Muscle of leg (tissue), 11 donors: Measurements from ENCODE around the gene PLCL1. TPM values are rescaled to one million over a fixed set of nuclear protein-coding genes. Genes with fewer than 3 reads are reported as not detected.

Source experiments
- DNase-seq: peaks from one replicate; pipeline ENCODE4 v3.0.0; 2013
- H3K27ac ChIP-seq: one replicate; pipeline ENCODE4 v1.5.1; 2013; ENCODE audit warnings: mild to moderate bottlenecking, low read length, control low read depth
- H3K27me3 ChIP-seq: one replicate; pipeline ENCODE4 v1.6.1; 2013; ENCODE audit warnings: low read length; ENCODE audit not compliant: control insufficient read depth, insufficient read depth
- H3K36me3 ChIP-seq: one replicate; pipeline ENCODE4 v1.6.1; 2013; ENCODE audit warnings: low read length; ENCODE audit not compliant: control insufficient read depth, insufficient read depth
- H3K4me1 ChIP-seq: one replicate; pipeline ENCODE4 v1.6.1; 2013; ENCODE audit warnings: low read length; ENCODE audit not compliant: control insufficient read depth, insufficient read depth
- H3K4me3 ChIP-seq: one replicate; pipeline ENCODE4 v1.5.1; 2013; ENCODE audit warnings: low read length, control low read depth
- H3K9me3 ChIP-seq: replicated peaks from 2 replicates; pipeline ENCODE4 v1.6.1; 2013; ENCODE audit warnings: low read depth, low read length; ENCODE audit not compliant: control insufficient read depth
- WGBS: methylation state at CpG from one replicate; pipeline ENCODE4 v1.1.5; 2013; ENCODE audit warnings: missing lambda C conversion rate; ENCODE audit not compliant: insufficient coverage; 5-methylcytosine and 5-hydroxymethylcytosine counted together
- polyA plus RNA-seq, 8 donors: library from polyadenylated mRNA; unstranded; fragments of 120-200 nt; gene quantifications; one replicate each; pipeline versions ENCODE4 v1.2.1 to v1.2.3, GENCODE V29; 2013; ENCODE audit warnings: inconsistent platforms in 1 of 8, low replicate concordance in 1 of 8; ENCODE audit not compliant: insufficient read length in 8 of 8, insufficient read depth in 1 of 8
- total RNA-seq: library from RNA; stranded (reverse); fragments of 120-200 nt; gene quantifications from one replicate; pipeline ENCODE4 v1.2.4, GENCODE V29; 2013

PLCL1 gene
- total and polyA plus RNA-seq, 9 donors, result 9.5 to 17.7 (median 12.7) TPM

DNA sequence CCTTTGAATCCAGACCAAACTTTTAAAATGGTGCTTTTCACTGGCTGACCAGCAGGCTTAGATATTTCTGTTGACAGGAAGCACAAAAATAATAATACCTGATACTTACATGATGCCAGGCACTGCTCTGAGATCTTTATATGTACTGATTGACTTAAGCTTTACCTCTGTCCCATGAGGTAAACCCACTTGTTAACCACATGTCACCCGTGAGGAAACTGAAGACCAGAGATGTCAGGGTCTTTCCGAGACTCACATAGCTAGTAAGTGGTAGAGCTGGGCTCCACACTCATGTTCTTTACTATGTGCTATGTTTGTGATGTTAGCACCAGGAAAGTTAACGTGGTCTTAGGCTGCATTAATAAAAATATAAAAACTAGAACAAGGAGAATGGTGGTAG is 297.7 kb downstream of the PLCL1 start:
- Histone ChIP-seq H3K27ac (no peak overlapping the region), H3K36me3 (no peaks in the 10 kb centered on the region), H3K9me3 (no peaks in the 10 kb centered on the region), H3K4me3 (no peak overlapping the region), H3K27me3 (no peaks in the 10 kb centered on the region), H3K4me1 (no peaks in the 10 kb centered on the region)
- no peak for DNase-seq
- WGBS, result no CpG with 5 or more reads among the region's 3 CpGs

- H3K27ac ChIP-seq, result no peak overlapping the region
- H3K9me3 ChIP-seq, result no peaks in the 10 kb centered on the region
- no peak overlapping the region for H3K4me3 ChIP-seq
- WGBS, result no CpG with 5 or more reads among the region's 2 CpGs
- no peaks in the 10 kb centered on the region for H3K27me3 ChIP-seq
- DNase-seq, result no peak
- no peaks in the 10 kb centered on the region for H3K4me1 ChIP-seq
- H3K36me3 ChIP-seq, result no peaks in the 10 kb centered on the region
Observed at GRCh38 chr2:198102856-198103255, 298.5 kb downstream of the PLCL1 start.

DNA sequence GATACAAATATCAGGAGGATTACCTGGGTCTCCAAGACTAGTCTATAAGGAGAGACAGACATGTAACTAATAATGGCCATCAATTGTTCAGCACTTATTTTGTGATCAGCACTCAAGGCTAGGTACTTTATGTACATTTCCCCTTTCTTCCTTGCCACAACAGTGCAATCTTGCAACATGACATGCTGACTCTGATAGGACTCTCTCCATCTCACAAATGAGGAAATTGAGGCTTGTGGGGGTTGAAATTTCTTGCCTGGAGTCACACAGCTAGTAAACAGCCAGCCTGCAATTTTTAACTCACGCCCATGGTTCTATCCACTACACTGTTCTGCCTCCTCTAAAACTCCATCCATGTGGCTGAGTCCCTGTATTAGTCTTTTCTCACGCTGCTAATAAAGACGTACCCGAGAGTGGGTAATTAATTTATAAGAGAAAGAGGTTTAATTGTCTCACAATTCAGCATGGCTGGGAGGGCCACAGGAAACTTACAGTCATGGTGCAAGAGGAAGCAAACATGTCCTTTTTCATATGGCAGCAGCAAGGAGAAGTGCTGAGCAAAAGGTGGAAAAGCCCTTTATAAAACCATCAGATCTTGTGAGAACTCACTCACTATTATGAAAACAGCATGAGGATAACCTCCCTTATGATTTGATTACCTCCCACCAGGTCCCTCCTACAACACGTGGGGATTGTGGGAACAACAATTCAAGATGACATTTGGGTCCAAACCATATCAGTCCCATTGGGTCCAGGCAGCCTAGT is 302.4 kb downstream of the PLCL1 start:
- Histone ChIP-seq H3K4me3 (no peak overlapping the region), H3K36me3 (no peaks in the 10 kb centered on the region), H3K27me3 (no peaks in the 10 kb centered on the region), H3K9me3 (no peaks in the 10 kb centered on the region), H3K4me1 (no peaks in the 10 kb centered on the region), H3K27ac (no peak overlapping the region)
- 100% methylated on average over 2 of the region's 5 CpGs for WGBS
- no peak for DNase-seq

GRCh38 chr2:198113316-198113715 is 308.9 kb downstream of the PLCL1 start:
- DNase-seq, result no peak
- no peak overlapping the region for H3K4me3 ChIP-seq
- WGBS, result 60% methylated on average over 1 of the region's 2 CpGs
- no peaks in the 10 kb centered on the region for H3K9me3 ChIP-seq
- no peaks in the 10 kb centered on the region for H3K4me1 ChIP-seq
- H3K27ac ChIP-seq, result no peak overlapping the region
- H3K36me3 ChIP-seq, result no peaks in the 10 kb centered on the region
- H3K27me3 ChIP-seq, result no peaks in the 10 kb centered on the region

DNA sequence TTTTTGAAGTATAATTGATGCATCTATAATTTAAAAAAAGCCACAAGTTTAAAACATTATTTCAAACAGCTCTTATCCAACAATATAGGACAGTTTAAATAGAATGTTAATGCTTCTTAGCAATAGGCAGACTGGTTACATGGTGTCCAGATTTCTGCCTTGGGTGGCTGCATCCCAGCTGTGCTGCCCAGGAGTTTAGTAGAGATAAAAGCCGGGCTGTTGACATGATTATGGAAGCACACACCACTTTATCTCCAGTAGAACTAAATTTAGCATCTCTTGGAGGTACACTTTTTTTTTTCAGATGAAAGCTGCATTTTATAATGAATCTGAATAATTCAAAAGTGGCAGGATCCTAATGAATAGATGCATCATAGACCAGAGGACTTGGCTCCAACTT is 309.7 kb downstream of the PLCL1 start:
- Histone ChIP-seq H3K36me3 (no peaks in the 10 kb centered on the region), H3K4me1 (no peaks in the 10 kb centered on the region), H3K27ac (no peak overlapping the region), H3K27me3 (no peaks in the 10 kb centered on the region), H3K9me3 (no peaks in the 10 kb centered on the region), H3K4me3 (no peak overlapping the region)
- 80% methylated on average over 1 of the region's 1 CpG for WGBS
- DNase-seq, result no peak

DNA sequence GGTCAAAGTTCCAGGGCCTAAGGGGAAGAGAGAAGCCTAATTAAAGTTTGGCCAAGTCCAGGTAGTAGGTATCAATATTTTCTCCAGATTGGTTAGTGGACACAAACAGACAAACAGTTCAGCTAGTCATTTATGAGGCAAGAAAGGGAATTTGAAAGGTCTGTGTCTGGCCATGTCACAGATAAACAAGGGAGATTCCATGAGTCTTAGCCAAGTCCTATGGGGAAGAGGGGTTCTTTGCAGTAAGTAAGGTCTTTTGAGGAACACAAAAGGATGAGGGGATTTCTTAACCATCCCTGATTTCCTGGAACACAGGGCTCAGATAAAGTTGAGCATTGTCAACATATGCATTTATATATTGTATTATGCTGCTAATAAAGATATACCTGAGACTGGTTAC is 310.8 kb downstream of the PLCL1 start:
- H3K36me3 ChIP-seq, result no peaks in the 10 kb centered on the region
- H3K9me3 ChIP-seq, result no peaks in the 10 kb centered on the region
- H3K27me3 ChIP-seq, result no peaks in the 10 kb centered on the region
- no peaks in the 10 kb centered on the region for H3K4me1 ChIP-seq
- DNase-seq, result no peak
- no peak overlapping the region for H3K4me3 ChIP-seq
- H3K27ac ChIP-seq, result no peak overlapping the region

GRCh38 chr2:198116756-198117155 is 312.4 kb downstream of the PLCL1 start:
- Histone ChIP-seq H3K36me3 (no peaks in the 10 kb centered on the region), H3K4me1 (no peaks in the 10 kb centered on the region), H3K27ac (peak overlapping the region; percentile 55), H3K4me3 (no peak overlapping the region), H3K27me3 (no peaks in the 10 kb centered on the region), H3K9me3 (no peaks in the 10 kb centered on the region)
- peak; percentile 93 for DNase-seq
- no CpG with 5 or more reads among the region's 1 CpG for WGBS

DNA sequence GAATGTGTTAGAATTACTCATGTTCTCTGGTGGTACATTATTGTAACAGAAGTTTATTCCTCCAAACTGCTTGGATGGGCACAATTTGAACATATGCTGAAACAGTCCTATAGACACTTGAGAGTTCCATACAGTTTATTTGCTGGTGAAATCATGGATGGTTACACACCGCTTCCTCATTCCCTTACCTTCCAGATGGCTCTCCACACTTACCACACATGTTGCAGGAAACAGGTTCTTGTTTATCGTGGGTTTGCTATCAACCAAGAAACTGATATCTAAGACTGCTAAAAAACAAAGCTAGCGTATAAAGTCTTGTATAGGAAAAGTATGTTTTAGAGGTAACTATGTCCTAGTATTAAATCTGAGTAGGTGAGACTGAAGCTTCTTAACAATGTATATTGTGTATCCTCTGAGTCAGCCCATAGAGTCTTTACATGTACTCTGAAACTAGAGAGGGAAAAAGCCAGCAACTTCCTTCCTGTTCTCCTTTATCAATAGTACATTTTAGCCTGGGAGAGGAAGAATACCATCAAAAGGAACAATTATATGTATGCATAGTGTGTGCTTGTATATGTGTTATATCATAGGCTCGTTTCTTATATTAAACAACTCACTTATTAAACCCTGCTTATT is 313.1 kb downstream of the PLCL1 start:
- Histone ChIP-seq H3K9me3 (no peaks in the 10 kb centered on the region), H3K27me3 (no peaks in the 10 kb centered on the region), H3K4me1 (no peaks in the 10 kb centered on the region), H3K4me3 (no peak overlapping the region), H3K27ac (peak overlapping the region; percentile 55), H3K36me3 (no peaks in the 10 kb centered on the region)
- DNase-seq, result no peak
- WGBS, result no CpG with 5 or more reads among the region's 4 CpGs

DNA sequence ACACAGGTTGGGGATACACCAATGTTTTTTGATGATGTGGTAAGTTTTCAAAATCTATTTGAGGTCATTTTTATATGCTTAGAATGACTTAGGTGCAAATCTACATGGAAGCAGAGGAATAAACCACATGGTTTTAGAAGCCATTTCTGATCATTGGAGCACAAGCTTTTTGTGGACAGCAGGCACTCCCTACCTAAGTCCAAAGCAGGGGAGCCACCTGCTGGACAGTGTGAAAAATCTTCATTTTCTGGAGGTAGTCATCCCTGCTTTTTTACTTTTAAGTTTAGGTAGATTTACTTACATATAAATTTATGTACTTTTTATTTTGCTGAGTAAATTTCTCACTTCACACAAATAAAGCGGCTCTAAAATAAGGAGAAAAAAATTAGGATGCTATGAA is 323.2 kb downstream of the PLCL1 start:
- DNase-seq, result peak; percentile 77
- H3K36me3 ChIP-seq, result peaks cover 2% of the 10 kb centered on the region
- H3K4me3 ChIP-seq, result no peak overlapping the region
- H3K9me3 ChIP-seq, result no peaks in the 10 kb centered on the region
- no peaks in the 10 kb centered on the region for H3K4me1 ChIP-seq
- no peak overlapping the region for H3K27ac ChIP-seq
- H3K27me3 ChIP-seq, result no peaks in the 10 kb centered on the region
- no CpG with 5 or more reads among the region's 1 CpG for WGBS

GRCh38 chr2:198129609-198130008 is 325.2 kb downstream of the PLCL1 start:
- DNase-seq, result no peak
- H3K27me3 ChIP-seq, result no peaks in the 10 kb centered on the region
- 82% methylated on average over 4 of the region's 5 CpGs for WGBS
- no peak overlapping the region for H3K4me3 ChIP-seq
- no peak overlapping the region for H3K27ac ChIP-seq
- no peaks in the 10 kb centered on the region for H3K4me1 ChIP-seq
- no peaks in the 10 kb centered on the region for H3K9me3 ChIP-seq
- H3K36me3 ChIP-seq, result peaks cover 2% of the 10 kb centered on the region
